Endothelial cell of umbilical vein (primary cell): ENCODE results near the gene GCNT2. TPM values are rescaled to one million over a fixed set of nuclear protein-coding genes. Genes with fewer than 3 reads are reported as not detected.

Experiments
- BruUV-seq: library from RNA; stranded (reverse); fragments of 400-500 nt; replicated peaks from 2 replicates; lab custom pipeline; 2021; lab: Mats Ljungman, UMichigan
- CTCF ChIA-PET: fragments of 300-600, 350-600 bp; sonication (Branson Sonifier 250); formaldehyde crosslinking; loops from one replicate; lab custom pipeline; 2021; ENCODE audit warnings: antibody characterized with exemption, inconsistent platforms; lab: Charles Lee
- POLR2A ChIA-PET: fragments of 300-600, 350-600 bp; sonication (Branson Sonifier 250); formaldehyde crosslinking; loops from one replicate; lab custom pipeline; 2021; ENCODE audit warnings: antibody characterized with exemption, inconsistent platforms; lab: Charles Lee
- DNase-seq: peaks from one replicate; pipeline ENCODE4 v3.0.0-alpha.2; 2011; ENCODE audit warnings: low read depth, low spot score
- FAIRE-seq: peaks from 2 replicates; lab custom pipeline; 2011; peaks lifted over from hg19 to GRCh38; lab: Jason Lieb, UNC
- H2AFZ ChIP-seq: 2 replicates; pipeline ENCODE4 v1.6.0; 2012; ENCODE audit warnings: low read depth, low read length, control low read depth, inconsistent platforms
- H3K27ac ChIP-seq: 2 replicates; pipeline ENCODE4 v1.5.1; 2011; ENCODE audit warnings: low read depth, mild to moderate bottlenecking, control low read depth, low read length, moderate library complexity; ENCODE audit not compliant: insufficient read depth
- H3K27me3 ChIP-seq, 2 experiments: 2 replicates each; pipeline versions ENCODE4 v1.6.0 to v1.6.1; 2011; ENCODE audit warnings: low read length in 2 of 2, mixed read lengths in 1 of 2; ENCODE audit not compliant: control insufficient read depth in 2 of 2, insufficient read depth in 2 of 2
- H3K36me3 ChIP-seq, 2 experiments: 2 replicates in 1 of 2; 3 replicates in 1 of 2; pipeline ENCODE4 v1.5.1; 2011; ENCODE audit warnings: low read length in 2 of 2, mild to moderate bottlenecking in 1 of 2, moderate library complexity in 1 of 2; ENCODE audit not compliant: control insufficient read depth in 2 of 2, insufficient read depth in 2 of 2; ENCODE audit errors: extremely low read depth in 1 of 2
- H3K4me1 ChIP-seq: 3 replicates; pipeline ENCODE4 v1.5.1; 2011; ENCODE audit warnings: mild to moderate bottlenecking, low read length; ENCODE audit not compliant: control insufficient read depth, insufficient read depth; ENCODE audit errors: extremely low read depth
- H3K4me2 ChIP-seq: 2 replicates; pipeline ENCODE4 v1.6.1; 2011; ENCODE audit warnings: low read length, control low read depth, mixed read lengths; ENCODE audit not compliant: insufficient read depth
- H3K4me3 ChIP-seq, 3 experiments: fragments of 200-600 bp in 1 of 3; sonication (generic), shearing (Covaris generic) in 1 of 3; replicated peaks in 1 of 3; 2 replicates each; pipeline ENCODE4 v1.5.1; 2011 to 2016; ENCODE audit warnings: control low read depth in 3 of 3, low read length in 3 of 3, mild to moderate bottlenecking in 2 of 3, inconsistent platforms in 1 of 3, low read depth in 1 of 3, moderate library complexity in 1 of 3; ENCODE audit not compliant: insufficient read depth in 1 of 3
- H3K79me2 ChIP-seq: 2 replicates; pipeline ENCODE4 v1.6.0; 2012; ENCODE audit warnings: low read length, inconsistent platforms; ENCODE audit not compliant: control insufficient read depth, insufficient read depth
- H3K9ac ChIP-seq: replicated peaks from 2 replicates; pipeline ENCODE3; 2011; ENCODE audit warnings: low read length, control low read depth; ENCODE audit not compliant: insufficient read depth; ENCODE audit errors: extremely low read depth
- H3K9me1 ChIP-seq: replicated peaks from 3 replicates; pipeline ENCODE4 v1.6.0; 2011; ENCODE audit warnings: mild to moderate bottlenecking, low read length; ENCODE audit not compliant: control insufficient read depth, insufficient read depth; ENCODE audit errors: extremely low read depth
- H3K9me3 ChIP-seq: replicated peaks from 2 replicates; pipeline ENCODE4 v1.5.1; 2012; ENCODE audit warnings: low read length, inconsistent platforms; ENCODE audit not compliant: control insufficient read depth, insufficient read depth
- H4K20me1 ChIP-seq: replicated peaks from 2 replicates; pipeline ENCODE3; 2011; ENCODE audit warnings: mild to moderate bottlenecking, low read length; ENCODE audit not compliant: control insufficient read depth, insufficient read depth; ENCODE audit errors: extremely low read depth
- EZH2 ChIP-seq: IDR thresholded peaks from 2 replicates; pipeline ENCODE4 v1.6.1; 2012; ENCODE audit warnings: borderline replicate concordance, low read depth, mild to moderate bottlenecking, moderate library complexity, low read length, inconsistent platforms; ENCODE audit not compliant: severe bottlenecking
- FOS ChIP-seq: IDR thresholded peaks from 2 replicates; pipeline ENCODE4 v1.6.1; 2011; ENCODE audit warnings: mild to moderate bottlenecking, low read length, moderate library complexity, borderline replicate concordance; ENCODE audit not compliant: insufficient read depth
- GATA2 ChIP-seq: IDR thresholded peaks from 2 replicates; pipeline ENCODE4 v1.7.0; 2011; ENCODE audit warnings: low read depth, mild to moderate bottlenecking, moderate library complexity, mixed read lengths, low read length; ENCODE audit not compliant: insufficient read length, insufficient read depth
- JUN ChIP-seq: IDR thresholded peaks from 2 replicates; pipeline ENCODE4 v1.6.1; 2011; ENCODE audit warnings: borderline replicate concordance, low read depth; ENCODE audit not compliant: insufficient read length, insufficient read depth
- MYC ChIP-seq: IDR thresholded peaks from one replicate; pipeline ENCODE4 v1.6.1; 2011; ENCODE audit warnings: mild to moderate bottlenecking, low read depth, low read length
- POLR2A ChIP-seq: IDR thresholded peaks from 2 replicates; pipeline ENCODE4 v1.6.1; 2012; ENCODE audit warnings: low read depth, mild to moderate bottlenecking, control low read depth, low read length
- POLR2AphosphoS5 ChIP-seq: IDR thresholded peaks from 2 replicates; pipeline ENCODE4 v1.6.1; 2012; ENCODE audit warnings: low read depth, mild to moderate bottlenecking, control low read depth, low read length, moderate library complexity; ENCODE audit not compliant: insufficient read depth
- dilution Hi-C: fragments of 300-500 bp; cut with MboI; formaldehyde crosslinking; loops from one replicate; pipeline ENCODE4 v1.15.0; 2019; ENCODE audit warnings: low sequenced_read_pairs; ENCODE audit not compliant: extremely low pct_ligation_motif_present
- intact Hi-C: fragments of 100-400 bp; cut with micrococcal nuclease; formaldehyde crosslinking; loops from one replicate; pipeline ENCODE4 v1.10.0; 2022
- polyA plus RNA-seq, 4 experiments: library from polyadenylated mRNA; depleted of rRNA in 3 of 4; stranded (reverse) in 3 of 4; unstranded in 1 of 4; fragments of >200 nt; gene quantifications; 2 replicates each; pipeline versions ENCODE4 v1.2.1 to v1.2.3, GENCODE V29; 2011 to 2012; ENCODE audit warnings: missing spikeins in 1 of 4
- total RNA-seq: library from RNA; stranded (reverse); gene quantifications from 2 replicates; pipeline ENCODE4 v1.2.3, GENCODE V29; 2021
- TF ChIP-seq, protein P1 (sequence below): IDR thresholded peaks from 2 replicates; pipeline ENCODE4 v1.6.1; 2011; ENCODE audit not compliant: insufficient read depth, insufficient read length
- TF ChIP-seq, protein P2 (sequence below), 2 donors: IDR thresholded peaks; 1 replicate in 1 of 2; 2 replicates in 1 of 2; pipeline ENCODE4 v1.5.1; 2011; ENCODE audit warnings: low read length in 2 of 2, mild to moderate bottlenecking in 2 of 2, moderate library complexity in 2 of 2, control low read depth in 1 of 2, inconsistent platforms in 1 of 2, low read depth in 1 of 2; ENCODE audit not compliant: insufficient read depth in 1 of 2; ENCODE audit errors: extremely low read depth in 1 of 2

Gene GCNT2
- total and polyA plus RNA-seq, 2 donors (not counting 3 experiments of a cell fraction or from before 2014, with no cell fraction given): 3.8 to 10.9 TPM

DNA sequence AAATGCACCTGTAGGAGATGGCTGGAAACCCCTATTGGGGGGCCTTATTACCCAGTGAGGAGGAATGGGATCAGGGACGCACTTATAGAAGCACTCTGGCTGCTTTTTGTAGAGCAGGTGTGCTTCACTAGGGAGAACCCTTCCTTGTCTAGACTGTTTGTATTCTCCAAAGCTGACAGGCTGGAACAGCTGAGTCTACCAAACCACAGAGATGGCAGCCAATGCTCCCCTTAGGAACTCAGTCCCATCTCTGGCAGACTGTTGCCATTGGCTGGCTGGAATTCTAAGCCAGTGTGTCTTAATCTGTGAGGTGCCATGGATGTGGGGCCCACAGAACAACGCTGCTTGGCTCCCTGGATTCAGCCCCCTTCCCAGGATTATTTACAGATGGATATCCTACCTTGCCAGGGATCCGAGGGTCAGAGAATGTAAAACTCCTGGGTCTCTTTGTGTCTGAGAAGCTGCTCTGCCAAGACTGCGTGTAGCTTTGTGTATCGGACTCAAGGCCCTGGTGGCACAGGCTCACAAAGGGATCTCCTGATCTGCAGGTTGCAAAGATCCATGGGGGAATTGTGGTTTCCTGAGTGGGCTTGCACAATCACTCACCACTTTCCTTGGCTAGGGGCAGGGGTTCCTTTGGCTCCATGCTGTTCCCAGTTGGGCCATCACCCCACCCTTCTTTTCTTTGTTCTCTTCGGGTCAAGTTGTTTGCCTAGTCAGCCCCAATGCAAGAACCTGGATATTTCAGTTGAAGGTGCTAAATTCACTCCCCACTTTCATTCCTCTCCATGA lies 147.2 kb downstream of the GCNT2 start:
- POLR2A ChIA-PET: no interaction called here
- TF ChIP-seq FOS (no peak), POLR2A (no peak), POLR2AphosphoS5 (no peak), MYC (no peak)
- FAIRE-seq: no peak

DNA sequence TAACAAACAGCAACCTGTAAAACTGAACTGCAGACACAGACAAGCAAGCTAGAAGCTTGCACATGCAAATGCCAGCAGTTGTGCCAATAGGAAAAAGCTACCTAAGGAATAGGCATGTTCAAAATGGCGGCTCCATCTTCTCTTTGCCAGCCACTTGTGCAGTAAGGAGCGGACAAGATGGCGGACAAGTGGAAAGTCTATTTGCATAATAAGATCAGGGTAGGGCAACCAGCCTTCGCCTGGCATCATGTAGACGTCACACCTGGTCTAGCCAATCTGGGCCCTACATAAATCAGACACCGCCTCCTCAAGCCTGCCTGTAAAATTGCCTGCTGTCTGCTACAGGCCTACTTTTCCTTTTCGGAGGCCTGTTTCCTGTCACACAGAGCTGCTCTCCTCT lies 155.3 kb downstream of the GCNT2 start:
- POLR2A ChIA-PET: no interaction called here
- Histone ChIP-seq H3K79me2 (no peaks in the 10 kb centered on the region), H3K36me3 (no peaks in the 10 kb centered on the region), H3K4me2 (no peak overlapping the region), H4K20me1 (no peaks in the 10 kb centered on the region), H3K4me3 (no peak overlapping the region), H3K9me1 (no peaks in the 10 kb centered on the region), H3K27me3 (no peaks in the 10 kb centered on the region), H3K27ac (no peak overlapping the region), H3K9me3 (no peaks in the 10 kb centered on the region), H2AFZ (no peak overlapping the region), H3K9ac (no peak overlapping the region), H3K4me1 (no peaks in the 10 kb centered on the region)
- no TSS peak for BruUV-seq
- CTCF ChIA-PET: no interaction called here
- intact Hi-C loops: no loop called here
- no peak for DNase-seq
- TF ChIP-seq EZH2 (no peak), POLR2AphosphoS5 (no peak), MYC (no peak), GATA2 (no peak), POLR2A (no peak), FOS (no peak), JUN (no peak)
- TF ChIP-seq, protein P1, sequence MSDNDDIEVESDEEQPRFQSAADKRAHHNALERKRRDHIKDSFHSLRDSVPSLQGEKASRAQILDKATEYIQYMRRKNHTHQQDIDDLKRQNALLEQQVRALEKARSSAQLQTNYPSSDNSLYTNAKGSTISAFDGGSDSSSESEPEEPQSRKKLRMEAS: no peak
- TF ChIP-seq, protein P2, sequence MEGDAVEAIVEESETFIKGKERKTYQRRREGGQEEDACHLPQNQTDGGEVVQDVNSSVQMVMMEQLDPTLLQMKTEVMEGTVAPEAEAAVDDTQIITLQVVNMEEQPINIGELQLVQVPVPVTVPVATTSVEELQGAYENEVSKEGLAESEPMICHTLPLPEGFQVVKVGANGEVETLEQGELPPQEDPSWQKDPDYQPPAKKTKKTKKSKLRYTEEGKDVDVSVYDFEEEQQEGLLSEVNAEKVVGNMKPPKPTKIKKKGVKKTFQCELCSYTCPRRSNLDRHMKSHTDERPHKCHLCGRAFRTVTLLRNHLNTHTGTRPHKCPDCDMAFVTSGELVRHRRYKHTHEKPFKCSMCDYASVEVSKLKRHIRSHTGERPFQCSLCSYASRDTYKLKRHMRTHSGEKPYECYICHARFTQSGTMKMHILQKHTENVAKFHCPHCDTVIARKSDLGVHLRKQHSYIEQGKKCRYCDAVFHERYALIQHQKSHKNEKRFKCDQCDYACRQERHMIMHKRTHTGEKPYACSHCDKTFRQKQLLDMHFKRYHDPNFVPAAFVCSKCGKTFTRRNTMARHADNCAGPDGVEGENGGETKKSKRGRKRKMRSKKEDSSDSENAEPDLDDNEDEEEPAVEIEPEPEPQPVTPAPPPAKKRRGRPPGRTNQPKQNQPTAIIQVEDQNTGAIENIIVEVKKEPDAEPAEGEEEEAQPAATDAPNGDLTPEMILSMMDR (IDR thresholded peaks at IDR 0.05; ENCODE audit: extremely low read depth in 1 of 2, insufficient read depth in 1 of 2, low read depth in 1 of 2, low read length in 2 of 2): no peak
- dilution Hi-C loops: no loop called here
- no peak for FAIRE-seq

More for the DNA sequence above, 147.2 kb downstream of the GCNT2 start:
- intact Hi-C loops (no loop called here), dilution Hi-C loops (no loop called here)
- BruUV-seq: no TSS peak
- no peaks in the 10 kb centered on the region for H3K9me1 ChIP-seq
- no peaks in the 10 kb centered on the region for H3K36me3 ChIP-seq
- no peaks in the 10 kb centered on the region for H3K4me1 ChIP-seq
- no peak for DNase-seq
- no peaks in the 10 kb centered on the region for H3K79me2 ChIP-seq
- H3K27me3 ChIP-seq: peaks cover 0 to 4% of the 10 kb centered on the region in 2 experiments
- no peak overlapping the region for H3K4me3 ChIP-seq
- CTCF ChIA-PET: interaction anchor here (1.0 kb wide), 1 partner anchor 9 kb away, joined by 3 read pairs; no protein-coding TSS in a partner anchor
- no peaks in the 10 kb centered on the region for H3K9me3 ChIP-seq
- H4K20me1 ChIP-seq: no peaks in the 10 kb centered on the region
- H3K9ac ChIP-seq: no peak overlapping the region
- no peak overlapping the region for H3K4me2 ChIP-seq
- no peak overlapping the region for H2AFZ ChIP-seq
- H3K27ac ChIP-seq: no peak overlapping the region
